HG02840 (cell line): ENCODE results near the gene QRICH1.
A peak's percentile ranks its signal among the peaks of the same experiment; 100 is the strongest.
"Not testable (repeated sequence)": the region's sequence is repeated elsewhere in the genome, so short reads cannot be mapped to it uniquely, and the experiment has no call there.

ENCODE experiments used
- ATAC-seq: cut with Tn5 transposase; IDR thresholded peaks from one replicate; pipeline ENCODE4 v1.9.1; 2021; ENCODE audit warnings: mild to moderate bottlenecking, moderate library complexity, moderate number of reproducible peaks; ENCODE audit not compliant: unreplicated experiment, low FRiP score

The QRICH1 gene

DNA sequence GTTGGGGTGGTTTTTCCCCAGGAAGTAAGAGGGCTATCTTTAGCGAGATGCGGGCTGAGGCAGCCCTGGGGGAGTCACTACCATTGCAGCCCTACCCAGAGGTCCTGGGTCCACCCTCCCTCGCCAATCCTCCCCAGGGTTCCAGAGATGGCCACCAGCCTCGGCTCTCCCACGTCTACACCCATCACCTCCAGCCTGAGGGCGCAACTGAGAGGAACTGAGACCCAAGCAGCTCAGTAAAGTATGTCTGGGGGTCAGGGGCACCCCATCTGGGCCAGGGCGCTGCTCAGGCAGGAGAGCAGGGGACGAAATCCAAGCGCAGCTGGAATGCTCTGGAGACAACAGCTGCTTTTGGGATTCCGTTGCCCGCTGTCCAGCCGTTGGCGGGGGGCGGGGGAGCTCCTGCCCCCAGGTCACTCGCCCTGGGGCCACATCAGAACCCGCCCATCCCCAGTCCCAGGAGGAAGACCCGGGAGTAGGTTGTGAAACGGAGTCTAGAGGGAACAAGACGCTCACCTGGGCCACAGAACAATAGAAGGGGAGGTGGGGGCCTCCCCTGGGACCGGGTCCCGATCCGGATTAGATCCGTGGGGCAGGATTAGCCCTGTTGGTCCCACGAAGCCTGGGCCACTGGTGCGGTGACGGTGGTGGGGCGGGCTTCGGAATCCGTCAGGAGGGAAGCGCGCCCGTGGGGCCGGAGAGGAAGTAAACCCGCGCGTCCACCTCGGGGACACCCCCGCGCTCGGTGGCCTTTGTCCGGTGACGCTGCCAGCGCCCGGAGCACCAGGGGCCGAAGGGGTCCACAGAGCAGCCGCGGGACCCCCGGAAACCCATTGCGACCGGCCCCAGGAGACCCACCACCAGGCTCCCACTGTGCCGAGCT lies 73.3 kb downstream of the QRICH1 start:
- ATAC-seq = no peak

- no peak for ATAC-seq
Measured at GRCh38 chr3:49019941-49020329, 73.9 kb downstream of the QRICH1 start.

- no peak for ATAC-seq
Measured at GRCh38 chr3:49018707-49019006, 75.2 kb downstream of the QRICH1 start.

DNA sequence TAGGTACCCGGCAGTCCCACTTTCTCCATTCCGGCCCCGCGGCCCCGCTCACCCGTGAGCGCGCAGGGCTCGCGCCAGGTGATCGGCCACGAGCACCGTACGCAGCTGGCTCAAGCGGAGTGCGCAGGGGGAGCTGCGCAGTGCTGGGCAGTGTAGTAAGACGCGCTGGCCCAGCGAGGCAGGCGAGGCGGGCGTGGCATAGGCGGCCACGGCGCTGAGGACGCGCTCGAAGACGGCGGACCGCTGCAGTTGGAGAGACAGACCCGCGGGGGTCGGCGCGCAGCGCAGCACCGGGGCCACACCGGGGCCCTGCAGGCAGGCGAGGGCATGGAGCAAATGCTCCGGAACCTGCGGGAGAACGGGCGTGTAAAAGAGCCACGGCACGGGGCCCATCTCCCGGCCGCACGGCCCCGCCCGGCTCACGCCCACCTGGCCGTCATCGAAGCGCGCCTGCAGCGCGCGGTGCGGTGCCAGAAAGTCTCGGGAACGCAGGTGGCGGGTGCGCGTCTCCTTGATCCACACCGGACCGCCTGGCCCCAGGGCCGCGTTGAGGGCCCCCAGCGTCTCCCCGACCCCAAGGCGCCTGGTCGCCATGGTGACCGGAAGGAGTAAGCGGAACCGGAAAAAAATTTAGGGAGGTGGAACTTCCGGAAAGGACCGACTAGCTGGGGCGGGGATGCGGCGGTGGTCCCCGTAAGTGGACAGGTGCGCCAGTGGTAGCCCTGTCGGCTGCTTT lies 75.7 kb downstream of the QRICH1 start, which contains the start of gene DALRD3:
DALRD3 (minus strand) TSS at position 610 of the 736 bp plus-strand sequence; CDS start at position 594, 16 bp downstream.
- no peak for ATAC-seq

- ATAC-seq = no peak
Measured at GRCh38 chr3:49017229-49017970, 76.5 kb downstream of the QRICH1 start.

DNA sequence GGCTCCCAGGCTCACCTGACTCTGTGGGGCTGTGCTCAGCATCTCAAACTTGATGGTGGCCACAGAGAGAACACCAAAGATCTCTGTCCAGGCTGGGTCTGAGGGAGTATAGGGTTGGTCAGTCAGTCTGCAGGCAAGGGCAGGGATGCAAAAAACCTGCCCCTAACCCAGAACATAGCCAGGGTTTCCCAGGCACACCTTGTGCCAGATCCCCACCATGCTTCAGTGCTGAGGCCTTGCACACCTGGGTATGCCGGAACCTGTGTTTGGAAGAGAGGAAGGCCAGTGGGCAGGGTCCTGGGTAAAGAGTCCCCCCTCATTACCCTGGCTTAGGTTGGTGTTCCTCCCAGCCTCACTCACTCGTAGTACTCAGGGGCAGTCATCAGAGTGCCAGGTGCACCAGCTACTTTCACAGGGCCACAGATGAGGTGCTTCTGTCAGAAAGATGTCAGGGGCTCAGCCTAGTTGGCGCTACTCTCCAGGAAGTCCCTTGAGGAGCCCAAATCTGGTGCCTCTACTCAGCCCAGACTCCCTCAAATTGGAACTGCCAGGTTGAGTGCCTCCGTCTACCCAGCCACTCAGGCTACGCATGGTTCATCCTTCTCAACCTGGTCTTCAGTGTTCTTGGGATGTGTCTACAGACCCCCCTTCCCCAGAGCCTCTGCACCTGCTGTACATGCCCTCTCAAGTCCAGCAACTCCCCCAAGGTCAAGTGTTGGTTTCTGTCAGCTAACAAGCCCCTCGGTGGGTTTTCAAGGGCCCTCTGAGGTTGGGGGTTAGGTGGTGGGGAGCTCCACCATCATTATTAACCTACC lies 77.2 kb downstream of the QRICH1 start:
- no peak for ATAC-seq

GRCh38 chr3:49015765-49016164 lies 78.1 kb downstream of the QRICH1 start:
- ATAC-seq = no peak

DNA sequence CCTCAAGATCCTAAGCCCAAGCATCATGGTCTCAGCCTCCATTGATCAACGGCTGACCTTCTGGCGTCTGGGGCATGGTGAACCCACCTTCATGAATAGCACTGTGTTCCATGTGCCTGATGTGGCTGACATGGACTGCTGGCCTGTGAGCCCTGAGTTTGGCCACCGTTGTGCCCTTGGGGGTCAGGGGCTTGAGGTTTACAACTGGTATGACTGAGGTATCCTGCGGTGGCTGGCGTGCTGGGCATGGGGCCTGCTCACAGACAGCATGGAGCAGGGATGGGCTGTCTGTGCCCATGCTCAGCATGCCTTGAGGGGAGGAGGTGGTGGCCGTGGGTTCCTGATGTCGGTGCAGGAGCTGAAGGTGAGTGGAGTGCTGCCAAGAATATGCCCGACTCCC lies 78.8 kb downstream of the QRICH1 start:
- ATAC-seq = no peak

DNA sequence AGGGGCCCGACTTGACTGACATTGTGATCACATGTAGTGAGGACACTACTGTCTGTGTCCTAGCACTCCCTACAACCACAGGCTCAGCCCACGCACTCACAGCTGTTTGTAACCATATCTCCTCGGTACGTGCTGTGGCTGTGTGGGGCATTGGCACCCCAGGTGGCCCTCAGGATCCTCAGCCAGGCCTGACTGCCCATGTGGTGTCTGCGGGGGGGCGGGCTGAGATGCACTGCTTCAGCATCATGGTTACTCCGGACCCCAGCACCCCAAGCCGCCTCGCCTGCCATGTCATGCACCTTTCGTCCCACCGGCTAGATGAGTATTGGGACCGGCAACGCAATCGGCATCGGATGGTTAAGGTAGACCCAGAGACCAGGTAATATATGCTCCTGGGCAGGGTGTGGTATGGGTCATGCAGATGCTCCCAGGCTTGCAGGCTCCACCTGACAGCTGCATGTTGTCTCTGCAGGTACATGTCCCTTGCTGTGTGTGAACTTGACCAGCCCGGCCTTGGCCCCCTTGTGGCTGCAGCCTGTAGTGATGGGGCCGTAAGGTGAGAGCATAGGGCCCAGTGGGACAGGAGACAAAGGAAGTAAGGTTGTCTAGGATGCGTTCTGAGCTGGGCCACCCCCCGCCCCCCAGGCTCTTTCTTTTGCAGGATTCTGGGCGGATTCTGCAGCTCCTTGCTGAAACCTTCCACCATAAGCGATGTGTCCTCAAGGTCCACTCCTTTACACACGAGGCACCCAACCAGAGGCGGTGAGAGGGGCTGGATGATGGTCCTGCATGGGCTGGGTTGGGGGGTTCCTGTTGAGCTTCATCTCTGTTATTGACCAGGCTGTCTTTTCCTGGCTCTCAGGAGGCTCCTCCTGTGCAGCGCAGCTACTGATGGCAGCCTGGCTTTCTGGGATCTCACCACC lies 79.9 kb downstream of the QRICH1 start:
- ATAC-seq = no peak

DNA sequence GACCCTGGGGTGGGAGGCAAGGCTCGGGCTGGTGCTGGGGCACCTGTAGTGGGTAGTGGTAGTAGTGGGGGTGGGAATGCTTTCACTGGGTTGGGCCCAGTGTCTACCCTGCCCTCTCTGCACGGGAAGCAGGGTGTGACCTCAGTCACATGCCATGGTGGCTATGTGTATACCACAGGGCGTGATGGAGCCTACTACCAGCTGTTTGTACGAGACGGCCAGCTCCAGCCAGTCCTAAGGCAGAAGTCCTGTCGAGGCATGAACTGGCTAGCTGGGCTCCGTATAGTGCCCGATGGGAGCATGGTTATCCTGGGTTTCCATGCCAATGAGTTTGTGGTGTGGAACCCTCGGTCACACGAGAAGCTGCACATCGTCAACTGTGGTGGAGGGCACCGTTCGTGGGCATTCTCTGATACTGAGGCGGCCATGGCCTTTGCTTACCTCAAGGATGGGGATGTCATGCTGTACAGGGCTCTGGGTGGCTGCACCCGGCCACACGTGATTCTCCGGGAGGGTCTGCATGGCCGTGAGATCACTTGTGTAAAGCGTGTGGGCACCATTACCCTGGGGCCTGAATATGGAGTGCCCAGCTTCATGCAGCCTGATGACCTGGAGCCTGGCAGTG lies 80.6 kb downstream of the QRICH1 start:
- no peak for ATAC-seq

GRCh38 chr3:49012441-49013017 lies 81.3 kb downstream of the QRICH1 start:
- ATAC-seq = no peak

DNA sequence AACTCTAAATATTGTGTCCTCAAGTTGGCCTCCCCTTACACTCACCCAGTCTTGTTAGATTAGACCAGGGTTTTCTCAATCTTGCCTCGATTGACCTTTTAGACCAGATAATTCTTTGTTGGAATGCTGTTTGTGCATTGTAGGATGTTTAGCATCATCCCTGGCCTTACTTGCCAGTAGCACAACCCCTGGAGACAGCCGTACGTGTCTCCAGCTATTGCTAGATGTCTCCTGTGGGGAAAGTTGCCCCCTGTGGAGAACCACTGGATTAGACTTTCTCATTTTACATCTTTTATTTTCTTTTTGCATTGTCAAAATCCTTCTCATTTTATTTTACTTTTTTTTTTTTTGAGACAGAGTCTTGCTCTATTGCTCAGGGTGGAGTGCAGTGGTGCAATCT lies 84.5 kb downstream of the QRICH1 start:
- no peak for ATAC-seq

- ATAC-seq = not testable (repeated sequence)
Measured at GRCh38 chr3:49008627-49009026, 85.2 kb downstream of the QRICH1 start.

DNA sequence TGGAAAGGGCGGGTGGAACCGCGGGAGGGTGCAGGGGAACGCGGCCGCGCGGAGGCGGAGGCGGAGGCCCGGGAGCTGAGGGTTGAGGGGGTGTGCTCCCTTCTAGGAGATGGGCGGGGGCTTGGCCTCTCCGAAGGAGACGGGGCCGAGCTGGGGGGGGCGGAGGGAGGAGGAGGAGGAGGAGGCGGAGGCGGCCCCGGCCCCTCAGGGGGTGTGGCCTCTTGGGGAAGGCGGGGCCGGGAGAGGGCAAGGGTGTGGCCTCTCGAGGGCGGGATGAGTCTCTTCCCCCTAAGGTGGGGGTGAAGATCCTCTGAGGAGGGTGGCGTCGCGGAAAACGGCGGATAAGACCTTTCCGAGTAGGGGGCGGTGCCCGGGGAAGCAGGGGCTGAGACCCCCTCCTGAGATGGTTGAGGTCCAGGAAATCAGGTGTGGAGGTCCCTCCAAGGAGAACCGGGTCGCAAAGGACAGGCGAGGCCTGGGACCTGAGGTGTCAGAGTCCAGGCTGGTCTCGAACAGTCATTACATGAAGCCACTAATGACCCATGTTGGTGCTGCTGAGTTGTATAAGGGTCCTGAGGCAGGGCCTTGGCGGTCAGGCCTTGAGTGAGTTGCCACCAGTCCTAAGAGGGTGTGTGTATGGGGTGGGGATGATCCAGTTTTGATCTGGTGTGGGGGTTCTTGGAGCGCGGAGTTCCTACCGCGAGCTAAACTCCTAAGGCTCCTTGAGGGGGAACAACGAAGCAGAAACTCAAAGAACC lies 85.9 kb downstream of the QRICH1 start:
- ATAC-seq = peak; percentile 31

DNA sequence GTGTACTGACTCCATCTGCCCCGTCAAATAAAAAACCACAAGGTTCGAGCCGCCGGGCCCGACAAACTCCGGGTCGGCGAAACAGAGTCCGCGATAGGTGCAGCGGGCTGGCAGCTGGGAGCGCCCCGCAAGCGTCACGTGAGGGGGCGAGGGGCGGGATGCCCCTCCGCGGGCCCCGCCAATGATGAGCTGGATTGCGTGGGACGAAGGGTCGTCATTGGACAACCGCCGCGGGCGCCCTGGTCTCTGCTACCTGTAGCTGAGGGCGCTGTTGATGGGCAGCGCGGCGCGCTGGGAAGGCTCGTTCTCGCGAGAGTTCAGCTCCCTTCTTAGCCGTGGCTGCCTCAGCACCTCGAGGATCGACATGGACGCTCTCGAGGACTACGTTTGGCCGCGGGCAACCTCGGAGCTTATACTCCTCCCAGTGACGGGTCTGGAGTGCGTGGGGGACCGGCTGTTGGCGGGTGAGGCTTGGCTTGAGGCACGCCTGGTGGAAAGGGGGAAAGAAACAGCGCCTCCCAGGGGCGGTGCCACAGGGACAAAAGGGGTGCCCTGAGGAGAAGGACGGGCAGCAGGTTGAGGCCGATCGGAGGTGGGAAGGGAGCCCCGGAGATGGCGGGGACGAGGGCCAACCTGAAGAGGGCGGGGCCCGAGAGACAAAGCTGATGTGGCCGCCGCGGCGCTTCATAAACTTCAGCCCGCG lies 86.7 kb downstream of the QRICH1 start, which contains the start of gene WDR6:
WDR6 (plus strand) TSS at position 324 of the 703 bp plus-strand sequence; CDS start at position 365, 41 bp downstream.
- ATAC-seq = peak; percentile 87

- ATAC-seq = peak; percentile 6
Measured at GRCh38 chr3:49006408-49007067, 87.3 kb downstream of the QRICH1 start.
